HepG2 (cell line): ENCODE measurements around the gene PRKCG. TPM values are rescaled to one million over a fixed set of nuclear protein-coding genes. Genes with fewer than 3 reads are reported as not detected.
A peak's percentile ranks its signal among the peaks of the same experiment; 100 is the strongest.

Experiments used
- AGO1 ChIP-seq: fragments of 200-400 bp; formaldehyde crosslinking; IDR thresholded peaks from 2 replicates; pipeline ENCODE4 v1.6.1; 2017; ENCODE audit warnings: mild to moderate bottlenecking, low read depth, low read length, moderate library complexity; ENCODE audit not compliant: poor library complexity, severe bottlenecking
- CBX2 ChIP-seq, 2 experiments: fragments of 200-600 bp in 1 of 2; sonication (generic); formaldehyde crosslinking in 1 of 2; IDR thresholded peaks; 2 replicates each; pipeline versions ENCODE4 v1.7.0 to v1.8.1; 2018 to 2022; ENCODE audit warnings: low read depth in 2 of 2, low read length in 1 of 2, mild to moderate bottlenecking in 1 of 2, missing genetic modification reagents in 1 of 2
- FIP1L1 ChIP-seq: fragments of 200-400 bp; formaldehyde crosslinking; IDR thresholded peaks from 2 replicates; pipeline ENCODE4 v1.6.1; 2018; ENCODE audit warnings: low read depth, mild to moderate bottlenecking, low read length, moderate library complexity, borderline replicate concordance; ENCODE audit not compliant: insufficient read depth
- HOXA3 ChIP-seq: sonication (generic); formaldehyde crosslinking; IDR thresholded peaks from 2 replicates; pipeline ENCODE4 v1.5.0; 2020; ENCODE audit warnings: missing genetic modification reagents
- KAT8 ChIP-seq: IDR thresholded peaks from 2 replicates; pipeline ENCODE4 v1.6.1; 2016; ENCODE audit warnings: missing genetic modification reagents, missing compliant biosample characterization
- MBD4 ChIP-seq: IDR thresholded peaks from 2 replicates; pipeline ENCODE4 v1.6.1; 2012; ENCODE audit warnings: low read length, inconsistent platforms, borderline replicate concordance
- MYC ChIP-seq: sonication (generic); formaldehyde crosslinking; IDR thresholded peaks from 2 replicates; pipeline ENCODE4 v1.9.0; 2021; ENCODE audit warnings: missing genetic modification reagents, borderline replicate concordance
- NFIB ChIP-seq: sonication (generic); formaldehyde crosslinking; IDR thresholded peaks from 2 replicates; pipeline ENCODE4 v1.9.0; 2021; ENCODE audit warnings: missing genetic modification reagents, mild to moderate bottlenecking, borderline replicate concordance
- RFX3 ChIP-seq: IDR thresholded peaks from 2 replicates; pipeline ENCODE4 v1.6.1; 2016; ENCODE audit warnings: missing biosample characterization, missing genetic modification reagents
- SAFB2 ChIP-seq: sonication (generic); formaldehyde crosslinking; IDR thresholded peaks from 2 replicates; pipeline ENCODE4 v1.5.1; 2020; ENCODE audit warnings: missing genetic modification reagents, low read depth, mild to moderate bottlenecking, borderline replicate concordance
- SIN3B ChIP-seq: fragments of 150-350 bp; IDR thresholded peaks from 2 replicates; pipeline ENCODE4 v1.6.1; 2014; ENCODE audit warnings: low read length
- ZNF766 ChIP-seq: sonication (generic); formaldehyde crosslinking; IDR thresholded peaks from 2 replicates; pipeline ENCODE4 v1.5.0; 2020; ENCODE audit warnings: missing genetic modification reagents, borderline replicate concordance
- ZNF841 ChIP-seq: sonication (generic); formaldehyde crosslinking; IDR thresholded peaks from 2 replicates; pipeline ENCODE4 v1.8.1; 2023; ENCODE audit warnings: missing genetic modification reagents, borderline replicate concordance
- ZNF878 ChIP-seq: sonication (generic); formaldehyde crosslinking; IDR thresholded peaks from 2 replicates; pipeline ENCODE4 v1.8.1; 2023; ENCODE audit warnings: mild to moderate bottlenecking, missing genetic modification reagents, moderate library complexity
- ZSCAN31 ChIP-seq: sonication (generic); formaldehyde crosslinking; IDR thresholded peaks from 2 replicates; pipeline ENCODE4 v1.5.0; 2020; ENCODE audit warnings: low read depth, mild to moderate bottlenecking, missing genetic modification reagents
- polyA plus RNA-seq, 8 experiments: library from polyadenylated mRNA; depleted of rRNA in 3 of 8; stranded (reverse) in 7 of 8; unstranded in 1 of 8; fragments of >200 nt; fragmentation: Illumina TruSeq in 4 of 8; extraction: Trizol in 4 of 8; gene quantifications; 2 replicates each; pipeline versions ENCODE4 v1.2.1 to v1.2.3, GENCODE V29; 2011 to 2016; ENCODE audit warnings: low read depth in 4 of 8, missing spikeins in 1 of 8, mixed read lengths in 1 of 8; ENCODE audit not compliant: insufficient read depth in 1 of 8
- total RNA-seq, 5 experiments: library from RNA; depleted of rRNA; stranded (reverse); fragments of >200 nt; fragmentation: Illumina TruSeq; extraction: Trizol; gene quantifications; 2 replicates each; pipeline ENCODE4 v1.2.3, GENCODE V29; 2016; ENCODE audit warnings: low read depth in 1 of 5
- TF ChIP-seq, protein P1 (sequence below): sonication (generic); formaldehyde crosslinking; IDR thresholded peaks from 2 replicates; pipeline ENCODE4 v1.4.0; 2020; ENCODE audit warnings: low read depth, mild to moderate bottlenecking, missing genetic modification reagents
- TF ChIP-seq, protein P2 (sequence below): sonication (generic); formaldehyde crosslinking; IDR thresholded peaks from 2 replicates; pipeline ENCODE4 v1.4.0; 2020; ENCODE audit warnings: mild to moderate bottlenecking, missing genetic modification reagents
- TF ChIP-seq, protein P3 (sequence below): sonication (generic); formaldehyde crosslinking; IDR thresholded peaks from 2 replicates; pipeline ENCODE4 v1.4.0; 2020; ENCODE audit warnings: missing genetic modification reagents, mild to moderate bottlenecking, borderline replicate concordance
- TF ChIP-seq, protein P4 (sequence below): sonication (generic); formaldehyde crosslinking; IDR thresholded peaks from 2 replicates; pipeline ENCODE4 v1.4.0; 2020; ENCODE audit warnings: missing genetic modification reagents, borderline replicate concordance
- TF ChIP-seq, protein P5 (sequence below): sonication (generic); formaldehyde crosslinking; IDR thresholded peaks from 2 replicates; pipeline ENCODE4 v1.5.0; 2020; ENCODE audit warnings: missing genetic modification reagents
- TF ChIP-seq, protein P6 (sequence below): IDR thresholded peaks from 2 replicates; pipeline ENCODE4 v1.6.1; 2016; ENCODE audit warnings: low read depth

The PRKCG gene
- total and polyA plus RNA-seq, 2 of the 13 experiments (the other 11 are each of a cell fraction or from before 2014, with no cell fraction given) = 0.02 to 0.03 TPM

DNA sequence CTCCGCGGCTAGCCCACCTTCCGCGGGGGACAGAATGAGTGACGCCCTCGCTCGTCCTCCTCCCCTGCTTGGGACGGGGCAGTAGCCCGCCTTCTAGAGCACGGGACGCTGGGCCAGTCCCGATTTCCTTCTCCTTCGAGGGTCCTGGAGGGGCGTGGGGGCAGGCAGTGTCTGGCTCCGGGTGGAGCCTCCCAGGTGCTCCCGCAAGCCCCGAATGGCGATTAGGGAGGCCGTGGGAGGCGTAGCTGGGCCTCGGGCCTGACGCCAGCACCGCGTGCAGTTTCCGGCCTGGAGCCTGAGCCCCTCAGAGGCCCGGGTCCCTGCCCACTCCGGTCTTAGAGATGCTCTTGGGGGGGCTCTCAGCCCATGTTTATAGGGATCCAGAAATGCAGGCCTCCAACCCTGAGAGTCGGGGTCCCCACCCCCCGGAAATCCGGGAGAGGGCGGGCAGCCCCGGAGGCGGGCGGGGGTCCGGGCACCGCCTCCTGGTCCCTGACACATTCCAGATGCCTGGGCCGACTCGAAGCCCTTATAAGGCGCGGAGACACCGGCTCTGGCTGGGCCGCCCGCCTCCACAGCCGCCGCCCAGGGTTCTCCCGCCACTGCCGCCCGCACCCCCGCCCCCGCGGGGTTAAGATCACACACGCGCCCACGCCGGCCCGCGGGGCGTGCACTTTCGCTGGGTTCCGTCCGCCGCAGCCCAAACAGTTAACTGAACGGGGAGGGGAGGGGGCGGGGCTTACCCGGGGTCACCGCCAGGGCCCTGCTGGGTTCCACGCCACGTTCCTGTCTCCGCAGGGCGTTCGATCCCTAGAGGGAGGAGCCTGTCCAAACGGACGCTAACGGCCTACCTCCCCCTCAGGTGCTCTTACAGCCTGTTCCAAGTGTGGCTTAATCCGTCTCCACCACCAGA is 12.8 kb upstream of the PRKCG start (continued):
- TF ChIP-seq, protein P1, sequence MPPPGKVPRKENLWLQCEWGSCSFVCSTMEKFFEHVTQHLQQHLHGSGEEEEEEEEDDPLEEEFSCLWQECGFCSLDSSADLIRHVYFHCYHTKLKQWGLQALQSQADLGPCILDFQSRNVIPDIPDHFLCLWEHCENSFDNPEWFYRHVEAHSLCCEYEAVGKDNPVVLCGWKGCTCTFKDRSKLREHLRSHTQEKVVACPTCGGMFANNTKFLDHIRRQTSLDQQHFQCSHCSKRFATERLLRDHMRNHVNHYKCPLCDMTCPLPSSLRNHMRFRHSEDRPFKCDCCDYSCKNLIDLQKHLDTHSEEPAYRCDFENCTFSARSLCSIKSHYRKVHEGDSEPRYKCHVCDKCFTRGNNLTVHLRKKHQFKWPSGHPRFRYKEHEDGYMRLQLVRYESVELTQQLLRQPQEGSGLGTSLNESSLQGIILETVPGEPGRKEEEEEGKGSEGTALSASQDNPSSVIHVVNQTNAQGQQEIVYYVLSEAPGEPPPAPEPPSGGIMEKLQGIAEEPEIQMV (CRISPR knock-in tag) = no peak
- TF ChIP-seq AGO1 (peak; percentile 87), ZNF841 (no peak), SIN3B (peak; percentile 38; the same call in 1 of the 2 replicates), HOXA3 (CRISPR knock-in tag) (peak; percentile 26; the same call in 1 of the 2 replicates), MYC (peak; percentile 63; the same call in 1 of the 2 replicates), ZNF878 (no peak), SAFB2 (CRISPR knock-in tag) (peak; percentile 57; the same call in 1 of the 2 replicates), ZSCAN31 (peak; percentile 21; the same call in 1 of the 2 replicates), KAT8 (CRISPR knock-in tag) (peak; percentile 37; the same call in 1 of the 2 replicates), RFX3 (CRISPR knock-in tag) (no peak), FIP1L1 (no peak), NFIB (CRISPR knock-in tag) (no peak), MBD4 (no peak), ZNF766 (CRISPR knock-in tag) (peak; percentile 55; the same call in 1 of the 2 replicates), CBX2 (IDR thresholded peaks at IDR 0.05; ENCODE audit: low read depth, low read length) (no peak), CBX2 (CRISPR knock-in tag; IDR thresholded peaks at IDR 0.05; ENCODE audit: low read depth) (no peak)
- TF ChIP-seq, protein P2, sequence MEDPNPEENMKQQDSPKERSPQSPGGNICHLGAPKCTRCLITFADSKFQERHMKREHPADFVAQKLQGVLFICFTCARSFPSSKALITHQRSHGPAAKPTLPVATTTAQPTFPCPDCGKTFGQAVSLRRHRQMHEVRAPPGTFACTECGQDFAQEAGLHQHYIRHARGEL (CRISPR knock-in tag) = no peak
- TF ChIP-seq, protein P3, sequence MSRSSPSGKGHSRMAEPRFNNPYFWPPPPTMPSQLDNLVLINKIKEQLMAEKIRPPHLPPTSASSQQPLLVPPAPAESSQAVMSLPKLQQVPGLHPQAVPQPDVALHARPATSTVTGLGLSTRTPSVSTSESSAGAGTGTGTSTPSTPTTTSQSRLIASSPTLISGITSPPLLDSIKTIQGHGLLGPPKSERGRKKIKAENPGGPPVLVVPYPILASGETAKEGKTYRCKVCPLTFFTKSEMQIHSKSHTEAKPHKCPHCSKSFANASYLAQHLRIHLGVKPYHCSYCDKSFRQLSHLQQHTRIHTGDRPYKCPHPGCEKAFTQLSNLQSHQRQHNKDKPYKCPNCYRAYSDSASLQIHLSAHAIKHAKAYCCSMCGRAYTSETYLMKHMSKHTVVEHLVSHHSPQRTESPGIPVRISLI (CRISPR knock-in tag) = no peak
- TF ChIP-seq, protein P4, sequence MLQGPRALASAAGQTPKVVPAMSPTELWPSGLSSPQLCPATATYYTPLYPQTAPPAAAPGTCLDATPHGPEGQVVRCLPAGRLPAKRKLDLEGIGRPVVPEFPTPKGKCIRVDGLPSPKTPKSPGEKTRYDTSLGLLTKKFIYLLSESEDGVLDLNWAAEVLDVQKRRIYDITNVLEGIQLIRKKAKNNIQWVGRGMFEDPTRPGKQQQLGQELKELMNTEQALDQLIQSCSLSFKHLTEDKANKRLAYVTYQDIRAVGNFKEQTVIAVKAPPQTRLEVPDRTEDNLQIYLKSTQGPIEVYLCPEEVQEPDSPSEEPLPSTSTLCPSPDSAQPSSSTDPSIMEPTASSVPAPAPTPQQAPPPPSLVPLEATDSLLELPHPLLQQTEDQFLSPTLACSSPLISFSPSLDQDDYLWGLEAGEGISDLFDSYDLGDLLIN (CRISPR knock-in tag) = no peak
- TF ChIP-seq, protein P5, sequence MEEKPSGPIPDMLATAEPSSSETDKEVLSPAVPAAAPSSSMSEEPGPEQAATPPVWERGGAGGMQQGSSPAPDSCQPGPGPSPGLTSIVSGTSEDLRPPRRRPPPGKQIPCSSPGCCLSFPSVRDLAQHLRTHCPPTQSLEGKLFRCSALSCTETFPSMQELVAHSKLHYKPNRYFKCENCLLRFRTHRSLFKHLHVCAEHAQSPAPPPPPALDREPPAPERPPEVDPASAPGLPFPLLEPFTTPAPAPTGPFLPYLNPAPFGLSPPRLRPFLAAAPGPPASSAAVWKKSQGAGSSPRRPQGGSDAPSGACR (CRISPR knock-in tag) = 0 out of 2 replicates have a peak, but pooled peaks have one; percentile 38
- TF ChIP-seq, protein P6, sequence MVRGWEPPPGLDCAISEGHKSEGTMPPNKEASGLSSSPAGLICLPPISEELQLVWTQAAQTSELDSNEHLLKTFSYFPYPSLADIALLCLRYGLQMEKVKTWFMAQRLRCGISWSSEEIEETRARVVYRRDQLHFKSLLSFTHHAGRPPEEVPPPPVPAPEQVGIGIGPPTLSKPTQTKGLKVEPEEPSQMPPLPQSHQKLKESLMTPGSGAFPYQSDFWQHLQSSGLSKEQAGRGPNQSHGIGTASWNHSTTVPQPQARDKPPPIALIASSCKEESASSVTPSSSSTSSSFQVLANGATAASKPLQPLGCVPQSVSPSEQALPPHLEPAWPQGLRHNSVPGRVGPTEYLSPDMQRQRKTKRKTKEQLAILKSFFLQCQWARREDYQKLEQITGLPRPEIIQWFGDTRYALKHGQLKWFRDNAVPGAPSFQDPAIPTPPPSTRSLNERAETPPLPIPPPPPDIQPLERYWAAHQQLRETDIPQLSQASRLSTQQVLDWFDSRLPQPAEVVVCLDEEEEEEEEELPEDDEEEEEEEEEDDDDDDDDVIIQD = no peak
